Measurements from ENCODE around the gene CHPF. TPM values are rescaled to one million over a fixed set of nuclear protein-coding genes. Genes with fewer than 3 reads are reported as not detected.

The CHPF gene
- total RNA-seq, 1 experiment from 2014 or later, result 81.2 TPM

DNA sequence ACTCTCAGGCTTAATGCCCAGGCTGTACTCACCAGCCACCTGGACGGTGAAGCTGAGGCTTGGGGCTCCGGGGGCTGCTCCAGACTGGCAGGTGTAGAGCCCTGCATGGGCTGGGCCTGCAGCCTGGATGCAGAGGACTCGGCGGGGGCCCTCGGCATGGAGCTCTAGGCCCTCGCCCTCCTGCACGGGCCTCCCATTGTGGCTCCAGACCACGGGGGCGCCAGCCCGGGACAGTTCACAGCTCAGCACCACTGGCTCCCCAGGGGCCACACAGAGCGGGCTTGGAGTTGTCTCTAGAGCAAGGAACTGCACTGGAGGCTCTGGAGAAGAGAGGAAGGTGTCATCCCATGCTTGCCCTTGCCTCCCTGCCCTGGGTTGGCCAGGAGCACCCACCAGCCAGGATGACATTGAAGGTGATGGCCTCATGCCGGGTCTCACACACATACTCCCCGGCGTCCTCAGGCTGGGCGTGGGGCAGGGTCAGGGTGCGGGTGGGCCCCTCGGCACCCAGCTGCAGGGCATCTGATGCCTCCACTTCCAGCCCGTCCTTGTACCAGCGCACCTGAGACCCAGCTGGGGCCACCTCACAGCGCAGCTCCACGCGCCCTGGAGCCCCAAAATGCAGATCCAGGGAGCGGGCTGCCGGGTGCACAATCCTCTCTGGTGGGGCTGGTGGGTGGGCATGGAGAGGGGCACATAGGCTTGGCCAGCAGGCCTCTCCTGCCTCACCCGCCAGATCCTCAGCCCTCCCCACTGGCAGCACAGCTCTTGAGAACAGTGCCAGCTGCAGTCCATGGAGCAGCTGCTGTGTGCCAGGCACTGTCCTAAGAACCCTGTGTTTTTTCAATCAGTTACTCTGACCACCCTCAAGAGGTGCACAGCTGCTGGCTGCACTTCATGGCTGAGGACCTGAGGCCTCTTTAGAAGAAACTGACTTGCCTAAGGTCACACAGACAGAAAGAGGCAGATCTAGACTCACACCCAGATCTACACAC, 14.5 kb upstream of the CHPF start:
- POLR2A ChIA-PET, result interaction anchor here (1.5 kb wide), 1 partner anchor 13 kb away, joined by 6 read pairs; the partner anchor contains the start of gene OBSL1
- CTCF ChIA-PET, result interaction anchor here (1.0 to 4.5 kb wide), 3 partner anchors 13 to 156 kb away, joined by 3 to 23 read pairs (median 22); partner anchors contain the start of genes CHPF, INHA, OBSL1 and TMEM198
- no peaks in the 10 kb centered on the region for H3K27me3 Mint-ChIP-seq (ENCODE audit: insufficient read depth, unreplicated experiment)

DNA sequence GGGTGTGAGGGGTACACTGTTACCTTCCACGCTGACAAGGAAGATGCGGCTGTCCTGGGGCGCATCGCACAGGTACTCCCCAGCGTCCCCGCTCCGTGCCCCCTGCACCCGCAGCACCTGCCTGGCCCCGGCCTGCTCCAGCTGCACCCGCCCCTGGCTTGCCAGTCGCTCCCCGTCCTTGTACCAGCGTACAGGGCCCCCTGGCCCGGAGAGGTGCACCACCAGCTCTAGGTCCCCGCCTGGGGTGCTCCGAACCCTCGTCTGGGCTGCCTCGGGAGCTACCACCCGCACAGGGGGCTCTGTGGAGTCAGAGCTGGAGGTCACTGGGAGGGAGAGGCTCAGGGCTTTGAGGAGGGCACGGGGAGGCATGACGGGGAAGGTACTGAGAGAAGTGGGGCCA, 13.7 kb upstream of the CHPF start:
- H3K27ac Mint-ChIP-seq (ENCODE audit: low read depth, unreplicated experiment), result no peak overlapping the region
- H3K4me3 Mint-ChIP-seq (ENCODE audit: unreplicated experiment), result no peak overlapping the region
- TF ChIP-seq, protein P1, sequence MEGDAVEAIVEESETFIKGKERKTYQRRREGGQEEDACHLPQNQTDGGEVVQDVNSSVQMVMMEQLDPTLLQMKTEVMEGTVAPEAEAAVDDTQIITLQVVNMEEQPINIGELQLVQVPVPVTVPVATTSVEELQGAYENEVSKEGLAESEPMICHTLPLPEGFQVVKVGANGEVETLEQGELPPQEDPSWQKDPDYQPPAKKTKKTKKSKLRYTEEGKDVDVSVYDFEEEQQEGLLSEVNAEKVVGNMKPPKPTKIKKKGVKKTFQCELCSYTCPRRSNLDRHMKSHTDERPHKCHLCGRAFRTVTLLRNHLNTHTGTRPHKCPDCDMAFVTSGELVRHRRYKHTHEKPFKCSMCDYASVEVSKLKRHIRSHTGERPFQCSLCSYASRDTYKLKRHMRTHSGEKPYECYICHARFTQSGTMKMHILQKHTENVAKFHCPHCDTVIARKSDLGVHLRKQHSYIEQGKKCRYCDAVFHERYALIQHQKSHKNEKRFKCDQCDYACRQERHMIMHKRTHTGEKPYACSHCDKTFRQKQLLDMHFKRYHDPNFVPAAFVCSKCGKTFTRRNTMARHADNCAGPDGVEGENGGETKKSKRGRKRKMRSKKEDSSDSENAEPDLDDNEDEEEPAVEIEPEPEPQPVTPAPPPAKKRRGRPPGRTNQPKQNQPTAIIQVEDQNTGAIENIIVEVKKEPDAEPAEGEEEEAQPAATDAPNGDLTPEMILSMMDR (IDR thresholded peaks at IDR 0.05; ENCODE audit: unreplicated experiment), result no peak
- H3K9me3 Mint-ChIP-seq (ENCODE audit: unreplicated experiment), result no peaks in the 10 kb centered on the region
- no TSS peak for BruUV-seq (replicated peaks)
- DNase-seq (ENCODE audit: unreplicated experiment), result no peak
- peaks cover 4% of the 10 kb centered on the region for H3K36me3 Mint-ChIP-seq (ENCODE audit: insufficient read depth, unreplicated experiment)
- ChIA-PET POLR2A (interaction anchor here (0.6 to 1.5 kb wide), 2 partner anchors 13 to 42 kb away, joined by 3 to 6 read pairs; partner anchors contain the start of gene OBSL1), CTCF (interaction anchor here (1.0 kb wide), 1 partner anchor 155 kb away, joined by 3 read pairs; no protein-coding TSS in a partner anchor)
- no peaks in the 10 kb centered on the region for H3K4me1 Mint-ChIP-seq (ENCODE audit: insufficient read depth, unreplicated experiment)
- H3K27me3 Mint-ChIP-seq (ENCODE audit: insufficient read depth, unreplicated experiment), result no peaks in the 10 kb centered on the region
- intact Hi-C loops (cut with micrococcal nuclease), result no loop called here

More for the DNA sequence above, 14.5 kb upstream of the CHPF start:
- Mint-ChIP-seq H3K4me1 (ENCODE audit: insufficient read depth, unreplicated experiment) (no peaks in the 10 kb centered on the region), H3K36me3 (ENCODE audit: insufficient read depth, unreplicated experiment) (peaks cover 4% of the 10 kb centered on the region), H3K27ac (ENCODE audit: low read depth, unreplicated experiment) (no peak overlapping the region), H3K4me3 (ENCODE audit: unreplicated experiment) (no peak overlapping the region), H3K9me3 (ENCODE audit: unreplicated experiment) (no peaks in the 10 kb centered on the region)
- DNase-seq (ENCODE audit: unreplicated experiment), result no peak
- TF ChIP-seq, protein P1 (IDR thresholded peaks at IDR 0.05; ENCODE audit: unreplicated experiment), result no peak
- intact Hi-C loops (cut with micrococcal nuclease), result no loop called here
- BruUV-seq (replicated peaks), result no TSS peak

DNA sequence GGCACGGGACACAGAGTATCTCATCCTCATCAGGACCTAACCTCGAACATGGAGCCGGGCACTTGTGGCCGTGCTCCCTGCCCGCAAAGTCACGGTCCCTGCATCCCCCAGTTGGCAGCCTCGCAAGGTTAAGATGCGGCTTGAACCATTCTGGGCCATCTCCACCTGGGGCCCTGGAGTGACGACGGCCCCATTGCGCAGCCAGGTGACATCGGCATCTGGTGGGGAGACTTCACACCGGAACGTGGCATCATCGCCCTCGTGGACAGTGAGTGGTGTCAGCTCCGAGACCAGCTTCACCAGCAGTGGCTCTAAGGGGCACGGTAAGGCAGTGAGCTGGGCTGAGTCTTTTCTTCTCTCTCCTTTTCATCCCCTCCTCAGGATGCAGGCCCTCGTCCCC, 12.8 kb upstream of the CHPF start:
- H3K4me3 Mint-ChIP-seq (ENCODE audit: unreplicated experiment), result no peak overlapping the region
- intact Hi-C loops (cut with micrococcal nuclease), result no loop called here
- ChIA-PET POLR2A (interaction anchor here (0.6 to 1.5 kb wide), 3 partner anchors 14 to 661 kb away, joined by 3 to 6 read pairs (median 3); partner anchors contain the start of gene OBSL1), CTCF (no interaction called here)
- no peak for DNase-seq (ENCODE audit: unreplicated experiment)
- H3K27me3 Mint-ChIP-seq (ENCODE audit: insufficient read depth, unreplicated experiment), result no peaks in the 10 kb centered on the region
- no peaks in the 10 kb centered on the region for H3K9me3 Mint-ChIP-seq (ENCODE audit: unreplicated experiment)
- TF ChIP-seq, protein P1 (IDR thresholded peaks at IDR 0.05; ENCODE audit: unreplicated experiment), result no peak
- H3K36me3 Mint-ChIP-seq (ENCODE audit: insufficient read depth, unreplicated experiment), result no peaks in the 10 kb centered on the region
- no TSS peak for BruUV-seq (replicated peaks)
- H3K27ac Mint-ChIP-seq (ENCODE audit: low read depth, unreplicated experiment), result no peak overlapping the region
- H3K4me1 Mint-ChIP-seq (ENCODE audit: insufficient read depth, unreplicated experiment), result no peaks in the 10 kb centered on the region

DNA sequence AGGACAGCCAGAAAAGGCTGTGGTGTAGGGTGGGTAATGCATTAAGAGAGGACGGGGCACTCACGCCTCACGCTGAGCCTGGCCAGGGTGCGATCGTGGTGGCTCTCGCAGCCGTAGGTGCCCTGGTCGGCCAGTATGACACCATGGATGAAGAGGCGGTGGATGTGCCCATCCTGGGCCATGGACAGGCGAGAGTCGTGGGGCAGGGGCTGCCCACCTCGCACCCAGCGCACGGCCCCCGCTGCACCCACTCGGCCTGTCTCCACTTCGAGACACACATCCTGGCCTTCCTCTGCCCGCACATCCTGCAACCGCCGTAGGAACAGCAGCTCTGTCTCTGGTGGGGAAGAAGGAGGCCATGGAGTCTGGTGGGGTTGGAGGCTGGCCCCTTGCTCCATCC, 12.3 kb upstream of the CHPF start:
- no peak overlapping the region for H3K27ac Mint-ChIP-seq (ENCODE audit: low read depth, unreplicated experiment)
- no peaks in the 10 kb centered on the region for H3K27me3 Mint-ChIP-seq (ENCODE audit: insufficient read depth, unreplicated experiment)
- TF ChIP-seq, protein P1 (IDR thresholded peaks at IDR 0.05; ENCODE audit: unreplicated experiment), result no peak
- H3K4me1 Mint-ChIP-seq (ENCODE audit: insufficient read depth, unreplicated experiment), result peaks cover 3% of the 10 kb centered on the region
- H3K36me3 Mint-ChIP-seq (ENCODE audit: insufficient read depth, unreplicated experiment), result no peaks in the 10 kb centered on the region
- ChIA-PET CTCF (interaction anchor here (0.7 kb wide), 1 partner anchor 87 kb away, joined by 3 read pairs; no protein-coding TSS in a partner anchor), POLR2A (interaction anchor here (0.7 to 1.6 kb wide), 2 partner anchors 42 to 143 kb away, joined by 3 to 5 read pairs; partner anchors contain the start of gene STK11IP)
- no peak for DNase-seq (ENCODE audit: unreplicated experiment)
- intact Hi-C loops (cut with micrococcal nuclease), result no loop called here
- H3K9me3 Mint-ChIP-seq (ENCODE audit: unreplicated experiment), result no peaks in the 10 kb centered on the region
- BruUV-seq (replicated peaks), result no TSS peak
- H3K4me3 Mint-ChIP-seq (ENCODE audit: unreplicated experiment), result no peak overlapping the region
